ENCODE data around the gene TRPC4AP. TPM values are rescaled to one million over a fixed set of nuclear protein-coding genes. Genes with fewer than 3 reads are reported as not detected.

Gene TRPC4AP
- total RNA-seq, 4 donors from 2014 or later: 58.4 to 67.4 (median 63.5) TPM

DNA sequence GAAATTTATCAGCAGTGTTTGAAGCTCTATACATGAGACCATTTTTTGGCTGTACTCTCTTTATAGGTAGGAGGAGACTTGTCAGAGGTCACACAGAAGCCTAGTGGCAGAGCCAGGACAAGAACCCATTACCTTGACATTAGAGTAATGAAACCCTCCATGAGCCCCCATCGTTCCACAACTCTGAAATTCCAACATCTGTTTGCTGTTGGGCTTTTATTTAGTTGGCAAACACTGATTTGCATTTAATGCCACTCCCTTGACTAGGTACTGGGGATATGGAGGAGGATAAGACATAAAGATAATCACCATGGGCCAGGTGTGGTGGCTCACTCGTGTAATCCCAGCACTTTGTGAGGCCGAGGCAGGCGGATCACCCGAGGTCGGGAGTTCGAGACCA lies 138.6 kb downstream of the TRPC4AP start:
- Histone ChIP-seq H3K4me1 (peaks cover 27 to 53% of the 10 kb centered on the region in 2 donors), H3K4me3 (no peak overlapping the region), H3K27ac (peak overlapping the region; percentile 83 to 98 (median 91)), H3K9me3 (no peaks in the 10 kb centered on the region), H3K27me3 (no peaks in the 10 kb centered on the region), H3K36me3 (no peaks in the 10 kb centered on the region)
- in situ Hi-C loops (cut with MboI; ENCODE audit: low sequenced_read_pairs in 4 of 4): no loop called here
- no peak for DNase-seq
- TF ChIP-seq POLR2A (IDR thresholded peaks at IDR 0.05) (no peak), CTCF (IDR thresholded peaks at IDR 0.05 in 4 of 5, conservative IDR thresholded peaks at IDR 0.05 in 1 of 5) (no peak)
- no peak for ATAC-seq
- intact Hi-C loops (cut with DNase I; ENCODE audit: low total_unique reads): loop anchor here (2.0 to 10.0 kb wide), 2 partner anchors 119 to 141 kb away; partner anchors contain the start of gene TRPC4AP

DNA sequence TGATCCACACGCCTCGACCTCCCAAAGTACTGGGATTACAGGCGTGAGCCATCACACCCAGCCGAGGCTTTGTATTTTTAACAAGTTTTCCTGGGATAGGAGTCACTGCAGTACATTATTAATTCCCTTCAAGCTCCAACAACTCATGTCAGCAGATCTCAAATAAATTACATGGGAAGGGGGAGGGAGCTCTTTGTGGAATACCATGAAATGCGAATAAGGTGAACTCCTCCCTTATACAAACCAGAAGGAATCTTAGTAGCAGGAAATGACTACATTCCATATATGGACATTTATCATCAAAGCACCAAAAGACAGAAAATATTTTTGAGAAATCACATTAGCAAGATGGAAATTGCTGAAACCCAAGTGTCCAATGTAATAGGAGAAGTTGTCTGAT lies 139.9 kb downstream of the TRPC4AP start:
- Histone ChIP-seq H3K27me3 (no peaks in the 10 kb centered on the region), H3K9me3 (no peaks in the 10 kb centered on the region), H3K4me1 (peaks cover 27 to 65% of the 10 kb centered on the region in 2 donors), H3K27ac (peak overlapping the region; percentile 83 to 98 (median 91)), H3K4me3 (no peak overlapping the region), H3K36me3 (no peaks in the 10 kb centered on the region)
- no peak for TF ChIP-seq POLR2A (IDR thresholded peaks at IDR 0.05)
- no peak for TF ChIP-seq CTCF (IDR thresholded peaks at IDR 0.05 in 4 of 5, conservative IDR thresholded peaks at IDR 0.05 in 1 of 5)
- intact Hi-C loops (cut with DNase I; ENCODE audit: low total_unique reads): loop anchor here (10.0 kb wide), 1 partner anchor 142 kb away; the partner anchor contains the start of gene TRPC4AP
- in situ Hi-C loops (cut with MboI; ENCODE audit: low sequenced_read_pairs in 4 of 4): no loop called here
- DNase-seq (no peak), ATAC-seq (no peak)

MicroRNA genes within 50 kb of the gene (microRNA counts, 767-probe panel; counts per million panel counts)
- microRNA hsa-miR-499a-3p: 356 to 448 counts per million in 2 donors
- microRNA hsa-miR-499a-5p: 7,417 to 8,318 counts per million in 2 donors
- 356 to 448 counts per million in 2 donors for microRNA hsa-miR-499b-3p
- microRNA hsa-miR-499b-5p: 356 to 448 counts per million in 2 donors

Small RNA genes within 50 kb of the gene (microRNA-seq; reads per million reads assigned to microRNA genes)
- 0 reads per million in 2 donors for gene MIR499A (ENCODE audit: borderline replicate concordance in 2 of 2)
- gene MIR499B (ENCODE audit: borderline replicate concordance in 2 of 2): 0 reads per million in 2 donors

Other genes with a start within 250 kb of the TRPC4AP start
- gene GGT7, start 220.0 kb downstream of the TRPC4AP start, total RNA-seq: 10 to 100 TPM; 11.4 to 54.2 (median 15.4) TPM
- gene ACSS2, start 216.2 kb downstream of the TRPC4AP start, total RNA-seq: 10 to 100 TPM; 70.5 to 94.7 (median 88.1) TPM
- gene GSS, start 137.0 kb downstream of the TRPC4AP start, total RNA-seq: 10 to 100 TPM; 14.1 to 33.0 (median 23.8) TPM
- 1 to 10 TPM; 1.6 to 8.5 (median 3.3) TPM for gene MYH7B, start 136.9 kb downstream of the TRPC4AP start, total RNA-seq
- gene EDEM2, start 54.5 kb upstream of the TRPC4AP start, total RNA-seq: 10 to 100 TPM in 1 of 4 donors, 1 to 10 TPM in 3; 7.2 to 12.2 (median 9.5) TPM
- 10 to 100 TPM in 1 of 4 donors, 1 to 10 TPM in 3; 5.6 to 19.4 (median 7.3) TPM for gene PROCR, start 79.3 kb upstream of the TRPC4AP start, total RNA-seq
- gene MMP24, start 133.9 kb upstream of the TRPC4AP start, total RNA-seq: under 1 TPM in 2 of 4 donors, not detected in 2; 0.07 to 0.10 TPM
- 10 to 100 TPM in 3 of 4 donors, 1 to 10 TPM in 1; 3.8 to 18.4 (median 12.4) TPM for gene MMP24OS, start 185.3 kb upstream of the TRPC4AP start, total RNA-seq
- 10 to 100 TPM; 34.2 to 48.3 (median 47.4) TPM for gene EIF6, start 192.0 kb upstream of the TRPC4AP start, total RNA-seq
- gene FAM83C, start 199.6 kb upstream of the TRPC4AP start, total RNA-seq: not detected

Data from gastrocnemius medialis (tissue), 4 donors.